SK-N-DZ (cell line): ENCODE data around the gene B3GLCT.

ENCODE experiments used
- DNase-seq: peaks from one replicate; pipeline ENCODE4 v3.0.0-alpha.2; 2015; ENCODE audit warnings: low spot score

Gene B3GLCT

GRCh38 chr13:31223640-31224039, 23.9 kb downstream of the B3GLCT start:
- no peak for DNase-seq

- no peak for DNase-seq
These were observed 24.4 kb downstream of the B3GLCT start for GRCh38 chr13:31224174-31224669.

- DNase-seq: no peak
These were observed 25.3 kb downstream of the B3GLCT start for GRCh38 chr13:31224963-31225559.

- DNase-seq: no peak
These were observed 26.4 kb downstream of the B3GLCT start for GRCh38 chr13:31225998-31226675.

- no peak for DNase-seq
These were observed 27.3 kb downstream of the B3GLCT start for GRCh38 chr13:31227063-31227462.

- no peak for DNase-seq
These were observed 28.1 kb downstream of the B3GLCT start for GRCh38 chr13:31227870-31228269.

GRCh38 chr13:31234729-31235128, 35.0 kb downstream of the B3GLCT start:
- DNase-seq: no peak

GRCh38 chr13:31236211-31236786, 36.5 kb downstream of the B3GLCT start:
- peak; percentile 41 for DNase-seq

- no peak for DNase-seq
These were observed 41.1 kb downstream of the B3GLCT start for GRCh38 chr13:31240921-31241320.

GRCh38 chr13:31242367-31242766, 42.6 kb downstream of the B3GLCT start:
- DNase-seq: no peak

- no peak for DNase-seq
These were observed 43.1 kb downstream of the B3GLCT start for GRCh38 chr13:31242916-31243315.

GRCh38 chr13:31245598-31246373, 46.0 kb downstream of the B3GLCT start:
- no peak for DNase-seq

GRCh38 chr13:31246918-31247317, 47.1 kb downstream of the B3GLCT start:
- DNase-seq: no peak

GRCh38 chr13:31248361-31248760, 48.6 kb downstream of the B3GLCT start:
- DNase-seq: no peak

GRCh38 chr13:31248965-31249539, 49.3 kb downstream of the B3GLCT start:
- peak; percentile 77 for DNase-seq

GRCh38 chr13:31250435-31250834, 50.7 kb downstream of the B3GLCT start:
- DNase-seq: no peak

- DNase-seq: no peak
These were observed 61.5 kb downstream of the B3GLCT start for GRCh38 chr13:31261241-31261640.

- no peak for DNase-seq
These were observed 63.6 kb downstream of the B3GLCT start for GRCh38 chr13:31263346-31263745.

GRCh38 chr13:31264151-31264550, 64.4 kb downstream of the B3GLCT start:
- no peak for DNase-seq

- no peak for DNase-seq
These were observed 67.5 kb downstream of the B3GLCT start for GRCh38 chr13:31267126-31267784.

GRCh38 chr13:31274390-31274789, 74.6 kb downstream of the B3GLCT start:
- no peak for DNase-seq
